ENCODE measurements around the gene C11orf68. TPM values are rescaled to one million over a fixed set of nuclear protein-coding genes. Genes with fewer than 3 reads are reported as not detected.

C11orf68 gene
- total RNA-seq, 1 donor from 2014 or later: 34.6 TPM

- Histone ChIP-seq H3K4me2 (ENCODE audit: low read length) (peak overlapping the region; percentile 99), H3K79me2 (ENCODE audit: insufficient read depth, low read length) (peaks cover 45% of the 10 kb centered on the region), H2AFZ (ENCODE audit: low read depth, low read length) (no peak overlapping the region), H3K4me3 (ENCODE audit: insufficient read depth, low read depth, low read length) (peak overlapping the region; percentile 87), H3K36me3 (ENCODE audit: insufficient read depth, low read length) (peaks cover 14% of the 10 kb centered on the region), H3K27ac (ENCODE audit: low read depth, low read length) (peak overlapping the region; percentile 85), H3K9me3 (ENCODE audit: insufficient read depth, low read depth, low read length) (no peaks in the 10 kb centered on the region), H3K9ac (ENCODE audit: low read length) (peak overlapping the region; percentile 87), H3K4me1 (ENCODE audit: insufficient read depth, low read length) (peaks cover 48% of the 10 kb centered on the region), H3K27me3 (ENCODE audit: insufficient read depth, low read length) (no peaks in the 10 kb centered on the region), H4K20me1 (ENCODE audit: insufficient read depth, low read length) (peaks cover 56% of the 10 kb centered on the region)
- Mint-ChIP-seq H3K27ac (ENCODE audit: unreplicated experiment) (peak overlapping the region; percentile 22), H3K36me3 (ENCODE audit: low read depth, unreplicated experiment) (peaks cover 12% of the 10 kb centered on the region), H3K27me3 (ENCODE audit: low read depth, unreplicated experiment) (no peaks in the 10 kb centered on the region), H3K9me3 (ENCODE audit: unreplicated experiment) (no peaks in the 10 kb centered on the region), H3K4me1 (ENCODE audit: low read depth, unreplicated experiment) (peaks cover 22% of the 10 kb centered on the region), H3K4me3 (ENCODE audit: unreplicated experiment) (peak overlapping the region; percentile 97)
- no peak for FAIRE-seq
- no peak for TF ChIP-seq CTCF (IDR thresholded peaks at IDR 0.05; ENCODE audit: insufficient read depth, low read depth, low read length)
- TF ChIP-seq EZH2 (IDR thresholded peaks at IDR 0.05; ENCODE audit: insufficient read depth, low read length): no peak
- no peak for DNase-seq (ENCODE audit: low read depth)
Measured at GRCh38 chr11:65886826-65887722, 31.8 kb downstream of the C11orf68 start.

- H3K4me1 Mint-ChIP-seq (ENCODE audit: low read depth, unreplicated experiment): peaks cover 22% of the 10 kb centered on the region
- Histone ChIP-seq H3K36me3 (ENCODE audit: insufficient read depth, low read length) (peaks cover 14% of the 10 kb centered on the region), H3K4me3 (ENCODE audit: insufficient read depth, low read depth, low read length) (no peak overlapping the region), H3K79me2 (ENCODE audit: insufficient read depth, low read length) (peaks cover 36% of the 10 kb centered on the region), H2AFZ (ENCODE audit: low read depth, low read length) (no peak overlapping the region), H3K4me2 (ENCODE audit: low read length) (peak overlapping the region; percentile 99), H4K20me1 (ENCODE audit: insufficient read depth, low read length) (peaks cover 45% of the 10 kb centered on the region), H3K9ac (ENCODE audit: low read length) (no peak overlapping the region), H3K27ac (ENCODE audit: low read depth, low read length) (no peak overlapping the region), H3K27me3 (ENCODE audit: insufficient read depth, low read length) (no peaks in the 10 kb centered on the region), H3K4me1 (ENCODE audit: insufficient read depth, low read length) (peaks cover 42% of the 10 kb centered on the region), H3K9me3 (ENCODE audit: insufficient read depth, low read depth, low read length) (no peaks in the 10 kb centered on the region)
- no peak for DNase-seq (ENCODE audit: low read depth)
- H3K36me3 Mint-ChIP-seq (ENCODE audit: low read depth, unreplicated experiment): peaks cover 12% of the 10 kb centered on the region
- TF ChIP-seq EZH2 (IDR thresholded peaks at IDR 0.05; ENCODE audit: insufficient read depth, low read length) (no peak), CTCF (IDR thresholded peaks at IDR 0.05; ENCODE audit: insufficient read depth, low read depth, low read length) (no peak)
- no peaks in the 10 kb centered on the region for H3K9me3 Mint-ChIP-seq (ENCODE audit: unreplicated experiment)
- H3K27me3 Mint-ChIP-seq (ENCODE audit: low read depth, unreplicated experiment): no peaks in the 10 kb centered on the region
- peak overlapping the region; percentile 97 for H3K4me3 Mint-ChIP-seq (ENCODE audit: unreplicated experiment)
- no peak for FAIRE-seq
- H3K27ac Mint-ChIP-seq (ENCODE audit: unreplicated experiment): no peak overlapping the region
Measured at GRCh38 chr11:65885808-65886536, 32.9 kb downstream of the C11orf68 start.
